SU-DHL-6 (cell line): ENCODE results near the gene TRAPPC5.

Source experiments
- CTCF ChIP-seq: fragments of 200-600 bp; sonication (generic); IDR thresholded peaks from one replicate; pipeline ENCODE4 v1.5.1; 2017; ENCODE audit warnings: antibody characterized with exemption, mild to moderate bottlenecking, low read length, moderate library complexity; ENCODE audit not compliant: insufficient read depth, poor library complexity, severe bottlenecking
- EZH2phosphoT487 ChIP-seq: fragments of 200-600 bp; sonication (generic), shearing (Covaris generic); conservative IDR thresholded peaks from 2 replicates; pipeline ENCODE4 v1.6.1; 2018; ENCODE audit warnings: mild to moderate bottlenecking, antibody characterized with exemption, low read length, moderate library complexity, mixed read lengths

GRCh38 chr19:7676376-7676775, 4.3 kb upstream of the TRAPPC5 start:
- TF ChIP-seq CTCF = no peak
- TF ChIP-seq EZH2phosphoT487 = no peak
